GM12878 (cell line): ENCODE measurements around the gene KIDINS220. TPM values are rescaled to one million over a fixed set of nuclear protein-coding genes. Genes with fewer than 3 reads are reported as not detected.

Experiments
- ATF7 ChIP-seq: fragments of 450-650 bp; IDR thresholded peaks from 2 replicates; pipeline ENCODE4 v1.6.1; 2016; ENCODE audit warnings: low read depth, mild to moderate bottlenecking
- BACH1 ChIP-seq: fragments of 450-650 bp; IDR thresholded peaks from 2 replicates; pipeline ENCODE4 v1.6.1; 2017; ENCODE audit warnings: mild to moderate bottlenecking, borderline replicate concordance
- BCL11A ChIP-seq: IDR thresholded peaks from 2 replicates; pipeline ENCODE4 v1.6.1; 2011; ENCODE audit warnings: low read depth, low read length
- CBX3 ChIP-seq: fragments of 200-600 bp; sonication (generic); IDR thresholded peaks from 2 replicates; pipeline ENCODE4 v1.6.1; 2016; ENCODE audit warnings: low read depth, borderline replicate concordance
- IKZF1 ChIP-seq: fragments of 450-650 bp; conservative IDR thresholded peaks from 2 replicates; pipeline ENCODE4 v1.6.1; 2017; ENCODE audit warnings: antibody characterized with exemption, mild to moderate bottlenecking
- IRF4 ChIP-seq: IDR thresholded peaks from 2 replicates; pipeline ENCODE4 v1.6.1; 2011; ENCODE audit warnings: low read depth, low read length
- KDM1A ChIP-seq: fragments of 200-600 bp; sonication (generic); IDR thresholded peaks from 2 replicates; pipeline ENCODE4 v1.6.1; 2016; ENCODE audit warnings: borderline replicate concordance
- NFYB ChIP-seq: IDR thresholded peaks from 2 replicates; pipeline ENCODE4 v1.6.1; 2011; ENCODE audit warnings: low read depth, mild to moderate bottlenecking, low read length, improper control_type of control experiment, moderate library complexity; ENCODE audit not compliant: insufficient read depth
- PAX5 ChIP-seq: IDR thresholded peaks from 2 replicates; pipeline ENCODE4 v1.6.1; 2011; ENCODE audit warnings: low read depth, low read length, borderline replicate concordance
- POLR2A ChIP-seq: IDR thresholded peaks from 2 replicates; pipeline ENCODE4 v1.6.1; 2011; ENCODE audit warnings: low read depth, mild to moderate bottlenecking, low read length
- RUNX3 ChIP-seq: IDR thresholded peaks from 2 replicates; pipeline ENCODE4 v1.6.1; 2012; ENCODE audit warnings: low read length, inconsistent platforms
- SP1 ChIP-seq: IDR thresholded peaks from one replicate; pipeline ENCODE4 v1.6.1; 2011; ENCODE audit warnings: low read depth, low read length
- SPI1 ChIP-seq: IDR thresholded peaks from 2 replicates; pipeline ENCODE4 v1.6.1; 2011; ENCODE audit warnings: low read depth, mild to moderate bottlenecking, low read length, moderate library complexity, borderline replicate concordance; ENCODE audit not compliant: insufficient read depth
- SRF ChIP-seq, 2 experiments: IDR thresholded peaks; 2 replicates each; pipeline ENCODE4 v1.6.1; 2011; ENCODE audit warnings: low read depth in 2 of 2, low read length in 2 of 2, mild to moderate bottlenecking in 1 of 2, moderate library complexity in 1 of 2
- TCF12 ChIP-seq: IDR thresholded peaks from 2 replicates; pipeline ENCODE4 v1.6.1; 2011; ENCODE audit warnings: low read depth, mild to moderate bottlenecking, low read length
- ZNF217 ChIP-seq: fragments of 450-650 bp; IDR thresholded peaks from 2 replicates; pipeline ENCODE4 v1.6.1; 2017; ENCODE audit warnings: antibody characterized with exemption, mild to moderate bottlenecking
- ZZZ3 ChIP-seq: IDR thresholded peaks from 2 replicates; pipeline ENCODE4 v1.6.1; 2011; ENCODE audit warnings: low read depth; ENCODE audit not compliant: control insufficient read depth, insufficient read length
- polyA plus RNA-seq, 11 experiments: library from polyadenylated mRNA; depleted of rRNA in 4 of 11; unstranded in 6 of 11; stranded (reverse) in 5 of 11; fragments of >200 nt; fragmentation: Nextera tagmentation in 4 of 11; fragmentation: Illumina TruSeq in 1 of 11; extraction: Ambion mirVana in 4 of 11; extraction: Trizol in 1 of 11; gene quantifications; 1 replicate in 1 of 11; 2 replicates in 10 of 11; pipeline versions ENCODE4 v1.2.1 to v1.2.3, GENCODE V29; 2011 to 2016; ENCODE audit warnings: inconsistent platforms in 2 of 11, missing spikeins in 2 of 11, low read depth in 1 of 11
- total RNA-seq, 4 experiments: library from RNA; depleted of rRNA in 3 of 4; stranded (reverse); fragments of >200 nt in 3 of 4; fragmentation: Illumina TruSeq in 1 of 4; extraction: Trizol in 1 of 4; gene quantifications; 2 replicates each; pipeline versions ENCODE4 v1.2.1 to v1.2.3, GENCODE V29; 2013 to 2021
- TF ChIP-seq, protein P1 (sequence below): fragments of 450-650 bp; formaldehyde crosslinking; IDR thresholded peaks from 2 replicates; pipeline ENCODE4 v1.5.0; 2022; ENCODE audit warnings: mild to moderate bottlenecking, missing genetic modification characterization
- TF ChIP-seq, protein P2 (sequence below): fragments of 450-650 bp; IDR thresholded peaks from 2 replicates; pipeline ENCODE4 v1.6.1; 2017; ENCODE audit warnings: antibody characterized with exemption, mild to moderate bottlenecking, moderate library complexity
- TF ChIP-seq, protein P3 (sequence below), 3 experiments: IDR thresholded peaks in 2 of 3; conservative IDR thresholded peaks in 1 of 3; 2 replicates each; pipeline ENCODE4 v1.5.1; 2011; ENCODE audit warnings: low read depth in 3 of 3, low read length in 3 of 3, mild to moderate bottlenecking in 3 of 3, control low read depth in 2 of 3, moderate library complexity in 2 of 3, inconsistent platforms in 1 of 3, mixed read lengths in 1 of 3; ENCODE audit not compliant: control insufficient read depth in 2 of 3, insufficient read depth in 1 of 3; ENCODE audit errors: extremely low read depth in 1 of 3
- TF ChIP-seq, protein P4 (sequence below): IDR thresholded peaks from 2 replicates; pipeline ENCODE4 v1.6.1; 2011; ENCODE audit warnings: borderline replicate concordance, low read depth, mild to moderate bottlenecking, moderate library complexity, low read length; ENCODE audit not compliant: insufficient read depth, poor library complexity, severe bottlenecking

The KIDINS220 gene
- total and polyA plus RNA-seq, 10 of the 15 experiments (the other 5 are each of a cell fraction or from before 2014, with no cell fraction given) = 6.0 to 31.2 (median 16.0) TPM

DNA sequence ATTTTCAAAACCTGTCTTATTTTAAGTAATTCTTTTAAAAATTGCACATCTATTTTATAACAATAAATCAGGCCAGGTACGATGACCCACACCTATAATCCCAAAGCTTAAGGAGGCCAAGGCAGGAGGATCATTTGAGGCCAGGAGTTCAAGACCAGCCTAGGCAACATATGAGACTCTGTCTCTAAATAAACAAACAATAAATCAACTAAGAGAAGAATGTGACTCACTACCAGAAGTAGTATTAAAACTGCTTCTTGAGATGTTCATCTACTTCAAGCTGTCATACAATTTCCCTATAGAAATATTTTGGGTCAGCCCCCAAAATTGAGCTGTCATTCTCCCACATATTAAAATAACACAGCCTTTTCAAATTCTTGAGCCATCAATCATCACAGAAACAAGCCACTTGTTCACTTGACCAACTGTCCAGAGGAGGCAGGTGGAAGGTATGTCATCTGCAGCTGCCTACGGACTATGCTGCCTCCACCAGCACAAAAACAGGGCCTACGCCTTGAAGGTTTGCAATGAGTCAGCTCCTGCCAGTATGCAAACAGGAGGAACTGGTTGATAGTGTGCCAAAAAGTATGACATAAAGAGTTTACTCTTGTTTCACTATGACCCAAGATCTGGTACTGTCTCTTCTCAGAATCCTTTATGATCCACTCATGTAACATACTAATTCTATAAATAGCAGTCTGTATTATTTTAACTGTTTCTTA is 33.6 kb downstream of the KIDINS220 start (continued):
- TF ChIP-seq, protein P1, sequence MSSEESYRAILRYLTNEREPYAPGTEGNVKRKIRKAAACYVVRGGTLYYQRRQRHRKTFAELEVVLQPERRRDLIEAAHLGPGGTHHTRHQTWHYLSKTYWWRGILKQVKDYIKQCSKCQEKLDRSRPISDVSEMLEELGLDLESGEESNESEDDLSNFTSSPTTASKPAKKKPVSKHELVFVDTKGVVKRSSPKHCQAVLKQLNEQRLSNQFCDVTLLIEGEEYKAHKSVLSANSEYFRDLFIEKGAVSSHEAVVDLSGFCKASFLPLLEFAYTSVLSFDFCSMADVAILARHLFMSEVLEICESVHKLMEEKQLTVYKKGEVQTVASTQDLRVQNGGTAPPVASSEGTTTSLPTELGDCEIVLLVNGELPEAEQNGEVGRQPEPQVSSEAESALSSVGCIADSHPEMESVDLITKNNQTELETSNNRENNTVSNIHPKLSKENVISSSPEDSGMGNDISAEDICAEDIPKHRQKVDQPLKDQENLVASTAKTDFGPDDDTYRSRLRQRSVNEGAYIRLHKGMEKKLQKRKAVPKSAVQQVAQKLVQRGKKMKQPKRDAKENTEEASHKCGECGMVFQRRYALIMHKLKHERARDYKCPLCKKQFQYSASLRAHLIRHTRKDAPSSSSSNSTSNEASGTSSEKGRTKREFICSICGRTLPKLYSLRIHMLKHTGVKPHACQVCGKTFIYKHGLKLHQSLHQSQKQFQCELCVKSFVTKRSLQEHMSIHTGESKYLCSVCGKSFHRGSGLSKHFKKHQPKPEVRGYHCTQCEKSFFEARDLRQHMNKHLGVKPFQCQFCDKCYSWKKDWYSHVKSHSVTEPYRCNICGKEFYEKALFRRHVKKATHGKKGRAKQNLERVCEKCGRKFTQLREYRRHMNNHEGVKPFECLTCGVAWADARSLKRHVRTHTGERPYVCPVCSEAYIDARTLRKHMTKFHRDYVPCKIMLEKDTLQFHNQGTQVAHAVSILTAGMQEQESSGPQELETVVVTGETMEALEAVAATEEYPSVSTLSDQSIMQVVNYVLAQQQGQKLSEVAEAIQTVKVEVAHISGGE (CRISPR knock-in tag) = no peak
- TF ChIP-seq SRF (IDR thresholded peaks at IDR 0.05; ENCODE audit: low read depth in 2 of 2, low read length in 2 of 2) (0 out of 4 replicates have a peak, but pooled peaks of 1 of the 2 experiments have one; percentile 26), SP1 (peak; percentile 19), KDM1A (no peak), ZNF217 (peak; percentile 73), RUNX3 (peak; percentile 69), ATF7 (peak; percentile 95), BCL11A (peak; percentile 41; the same call in 1 of the 2 replicates), CBX3 (no peak), NFYB (no peak), SPI1 (peak; percentile 46; the same call in 1 of the 2 replicates), IKZF1 (peak; percentile 61), PAX5 (peak; percentile 73; the same call in 1 of the 2 replicates), ZZZ3 (no peak), BACH1 (no peak; the same call in 1 of the 2 replicates), IRF4 (peak; percentile 84), POLR2A (no peak), TCF12 (peak; percentile 95)
- TF ChIP-seq, protein P2, sequence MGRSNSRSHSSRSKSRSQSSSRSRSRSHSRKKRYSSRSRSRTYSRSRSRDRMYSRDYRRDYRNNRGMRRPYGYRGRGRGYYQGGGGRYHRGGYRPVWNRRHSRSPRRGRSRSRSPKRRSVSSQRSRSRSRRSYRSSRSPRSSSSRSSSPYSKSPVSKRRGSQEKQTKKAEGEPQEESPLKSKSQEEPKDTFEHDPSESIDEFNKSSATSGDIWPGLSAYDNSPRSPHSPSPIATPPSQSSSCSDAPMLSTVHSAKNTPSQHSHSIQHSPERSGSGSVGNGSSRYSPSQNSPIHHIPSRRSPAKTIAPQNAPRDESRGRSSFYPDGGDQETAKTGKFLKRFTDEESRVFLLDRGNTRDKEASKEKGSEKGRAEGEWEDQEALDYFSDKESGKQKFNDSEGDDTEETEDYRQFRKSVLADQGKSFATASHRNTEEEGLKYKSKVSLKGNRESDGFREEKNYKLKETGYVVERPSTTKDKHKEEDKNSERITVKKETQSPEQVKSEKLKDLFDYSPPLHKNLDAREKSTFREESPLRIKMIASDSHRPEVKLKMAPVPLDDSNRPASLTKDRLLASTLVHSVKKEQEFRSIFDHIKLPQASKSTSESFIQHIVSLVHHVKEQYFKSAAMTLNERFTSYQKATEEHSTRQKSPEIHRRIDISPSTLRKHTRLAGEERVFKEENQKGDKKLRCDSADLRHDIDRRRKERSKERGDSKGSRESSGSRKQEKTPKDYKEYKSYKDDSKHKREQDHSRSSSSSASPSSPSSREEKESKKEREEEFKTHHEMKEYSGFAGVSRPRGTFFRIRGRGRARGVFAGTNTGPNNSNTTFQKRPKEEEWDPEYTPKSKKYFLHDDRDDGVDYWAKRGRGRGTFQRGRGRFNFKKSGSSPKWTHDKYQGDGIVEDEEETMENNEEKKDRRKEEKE = no peak
- TF ChIP-seq, protein P3, sequence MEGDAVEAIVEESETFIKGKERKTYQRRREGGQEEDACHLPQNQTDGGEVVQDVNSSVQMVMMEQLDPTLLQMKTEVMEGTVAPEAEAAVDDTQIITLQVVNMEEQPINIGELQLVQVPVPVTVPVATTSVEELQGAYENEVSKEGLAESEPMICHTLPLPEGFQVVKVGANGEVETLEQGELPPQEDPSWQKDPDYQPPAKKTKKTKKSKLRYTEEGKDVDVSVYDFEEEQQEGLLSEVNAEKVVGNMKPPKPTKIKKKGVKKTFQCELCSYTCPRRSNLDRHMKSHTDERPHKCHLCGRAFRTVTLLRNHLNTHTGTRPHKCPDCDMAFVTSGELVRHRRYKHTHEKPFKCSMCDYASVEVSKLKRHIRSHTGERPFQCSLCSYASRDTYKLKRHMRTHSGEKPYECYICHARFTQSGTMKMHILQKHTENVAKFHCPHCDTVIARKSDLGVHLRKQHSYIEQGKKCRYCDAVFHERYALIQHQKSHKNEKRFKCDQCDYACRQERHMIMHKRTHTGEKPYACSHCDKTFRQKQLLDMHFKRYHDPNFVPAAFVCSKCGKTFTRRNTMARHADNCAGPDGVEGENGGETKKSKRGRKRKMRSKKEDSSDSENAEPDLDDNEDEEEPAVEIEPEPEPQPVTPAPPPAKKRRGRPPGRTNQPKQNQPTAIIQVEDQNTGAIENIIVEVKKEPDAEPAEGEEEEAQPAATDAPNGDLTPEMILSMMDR (IDR thresholded peaks at IDR 0.05 in 2 of 3, conservative IDR thresholded peaks at IDR 0.05 in 1 of 3; ENCODE audit: control insufficient read depth in 2 of 3, extremely low read depth in 1 of 3, insufficient read depth in 1 of 3, low read depth in 3 of 3, low read length in 3 of 3) = peak in 2 of 3 experiments; percentile 9 to 46; a peak in 2 of 6 replicates
- TF ChIP-seq, protein P4, sequence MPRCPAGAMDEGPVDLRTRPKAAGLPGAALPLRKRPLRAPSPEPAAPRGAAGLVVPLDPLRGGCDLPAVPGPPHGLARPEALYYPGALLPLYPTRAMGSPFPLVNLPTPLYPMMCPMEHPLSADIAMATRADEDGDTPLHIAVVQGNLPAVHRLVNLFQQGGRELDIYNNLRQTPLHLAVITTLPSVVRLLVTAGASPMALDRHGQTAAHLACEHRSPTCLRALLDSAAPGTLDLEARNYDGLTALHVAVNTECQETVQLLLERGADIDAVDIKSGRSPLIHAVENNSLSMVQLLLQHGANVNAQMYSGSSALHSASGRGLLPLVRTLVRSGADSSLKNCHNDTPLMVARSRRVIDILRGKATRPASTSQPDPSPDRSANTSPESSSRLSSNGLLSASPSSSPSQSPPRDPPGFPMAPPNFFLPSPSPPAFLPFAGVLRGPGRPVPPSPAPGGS = peak; percentile 63
